HG02571 (cell line): ENCODE measurements around the gene FGFR2.
A peak's percentile ranks its signal among the peaks of the same experiment; 100 is the strongest.

ENCODE experiments used
- ATAC-seq: cut with Tn5 transposase; IDR thresholded peaks from one replicate; pipeline ENCODE4 v1.9.1; 2021; ENCODE audit warnings: mild to moderate bottlenecking, moderate library complexity; ENCODE audit not compliant: unreplicated experiment

FGFR2 gene

GRCh38 chr10:121598263-121599249 is at the start of gene FGFR2:
TSS of gene FGFR2 (minus strand) at chr10:121598444. CDS start at chr10:121593817, 4,627 bp downstream.
- ATAC-seq = peak; percentile 88

- ATAC-seq = no peak
Observed at GRCh38 chr10:121647401-121647800, 49.2 kb upstream of the FGFR2 start.

- no peak for ATAC-seq
Observed at GRCh38 chr10:121645696-121646095, 47.5 kb upstream of the FGFR2 start.

- no peak for ATAC-seq
Observed at GRCh38 chr10:121644501-121644900, 46.3 kb upstream of the FGFR2 start.

- ATAC-seq = no peak
Observed at GRCh38 chr10:121640266-121640665, 42.0 kb upstream of the FGFR2 start.

- no peak for ATAC-seq
Observed at GRCh38 chr10:121639416-121639815, 41.2 kb upstream of the FGFR2 start.

GRCh38 chr10:121637437-121637836 is 39.2 kb upstream of the FGFR2 start:
- no peak for ATAC-seq

- ATAC-seq = no peak
Observed at GRCh38 chr10:121633056-121633455, 34.8 kb upstream of the FGFR2 start.

- ATAC-seq = no peak
Observed at GRCh38 chr10:121631365-121632029, 33.3 kb upstream of the FGFR2 start.

- ATAC-seq = no peak
Observed at GRCh38 chr10:121628859-121629258, 30.6 kb upstream of the FGFR2 start.

- ATAC-seq = no peak
Observed at GRCh38 chr10:121627876-121628581, 29.8 kb upstream of the FGFR2 start.

GRCh38 chr10:121624836-121625486 is 26.7 kb upstream of the FGFR2 start:
- ATAC-seq = no peak

- ATAC-seq = no peak
Observed at GRCh38 chr10:121618906-121619305, 20.7 kb upstream of the FGFR2 start.

GRCh38 chr10:121617176-121617575 is 18.9 kb upstream of the FGFR2 start:
- ATAC-seq = no peak

GRCh38 chr10:121616291-121616690 is 18.0 kb upstream of the FGFR2 start:
- ATAC-seq = no peak

- ATAC-seq = no peak
Observed at GRCh38 chr10:121615836-121616235, 17.6 kb upstream of the FGFR2 start.

GRCh38 chr10:121615435-121615793 is 17.2 kb upstream of the FGFR2 start:
- no peak for ATAC-seq

GRCh38 chr10:121614613-121615434 is 16.6 kb upstream of the FGFR2 start:
- no peak for ATAC-seq

GRCh38 chr10:121613456-121613855 is 15.2 kb upstream of the FGFR2 start:
- no peak for ATAC-seq
